ENCODE measurements around the gene PLA2G2C.

DNA sequence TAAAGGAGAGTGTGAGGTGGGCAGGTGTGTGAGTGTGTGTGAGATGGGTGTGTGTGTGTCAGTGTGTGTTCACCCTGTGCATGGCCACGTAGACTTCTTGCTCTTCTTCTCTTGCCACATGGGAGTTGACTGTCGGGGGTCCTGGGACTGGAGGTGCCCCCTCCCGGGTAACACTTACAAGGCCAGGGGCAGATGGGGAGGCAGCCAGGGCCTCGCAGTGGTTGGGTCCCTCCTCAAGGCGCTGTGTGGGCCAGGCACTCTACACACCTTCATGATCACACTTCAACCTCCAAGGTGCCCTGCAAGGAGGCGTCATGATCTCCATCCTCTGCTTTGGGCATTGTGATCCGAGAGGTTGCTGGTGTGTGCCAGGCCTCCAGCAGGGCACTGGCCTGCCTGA is 44.9 kb downstream of the PLA2G2C start:
- TF ChIP-seq POLR2AphosphoS5 (IDR thresholded peaks at IDR 0.05; ENCODE audit: low read depth, low read length) (no peak), POLR2A (IDR thresholded peaks at IDR 0.05; ENCODE audit: low read depth, low read length) (no peak), TAF1 (IDR thresholded peaks at IDR 0.05; ENCODE audit: borderline replicate concordance, low read depth, low read length) (no peak)
